Measurements from ENCODE around the gene ESRRA. TPM values are rescaled to one million over a fixed set of nuclear protein-coding genes. Genes with fewer than 3 reads are reported as not detected.

Gene ESRRA
- total and polyA plus RNA-seq, 9 of the 15 experiments (the other 6 are each of a cell fraction or from before 2014, with no cell fraction given), result 0.27 to 89.7 (median 23.7) TPM

- TF ChIP-seq, protein P1, sequence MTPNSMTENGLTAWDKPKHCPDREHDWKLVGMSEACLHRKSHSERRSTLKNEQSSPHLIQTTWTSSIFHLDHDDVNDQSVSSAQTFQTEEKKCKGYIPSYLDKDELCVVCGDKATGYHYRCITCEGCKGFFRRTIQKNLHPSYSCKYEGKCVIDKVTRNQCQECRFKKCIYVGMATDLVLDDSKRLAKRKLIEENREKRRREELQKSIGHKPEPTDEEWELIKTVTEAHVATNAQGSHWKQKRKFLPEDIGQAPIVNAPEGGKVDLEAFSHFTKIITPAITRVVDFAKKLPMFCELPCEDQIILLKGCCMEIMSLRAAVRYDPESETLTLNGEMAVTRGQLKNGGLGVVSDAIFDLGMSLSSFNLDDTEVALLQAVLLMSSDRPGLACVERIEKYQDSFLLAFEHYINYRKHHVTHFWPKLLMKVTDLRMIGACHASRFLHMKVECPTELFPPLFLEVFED (CRISPR knock-in tag; conservative IDR thresholded peaks at IDR 0.05), result no peak
- TF ChIP-seq SPI1 (IDR thresholded peaks at IDR 0.05; ENCODE audit: borderline replicate concordance, low read depth, low read length) (no peak), PHB2 (IDR thresholded peaks at IDR 0.05; ENCODE audit: low read depth) (no peak), ARNT (IDR thresholded peaks at IDR 0.05) (no peak), ZNF740 (CRISPR knock-in tag; IDR thresholded peaks at IDR 0.05) (no peak), ZNF740 (tag; IDR thresholded peaks at IDR 0.05) (no peak), RFX5 (IDR thresholded peaks at IDR 0.05; ENCODE audit: low read depth, low read length) (no peak)
These were observed 26.6 kb upstream of the ESRRA start (continued) for GRCh38 chr11:64278576-64279190.
